H1 (cell line): ENCODE data around the gene TEX22. TPM values are rescaled to one million over a fixed set of nuclear protein-coding genes. Genes with fewer than 3 reads are reported as not detected.

ENCODE experiments used
- ATF2 ChIP-seq: IDR thresholded peaks from 2 replicates; pipeline ENCODE4 v1.6.1; 2012; ENCODE audit warnings: low read length, inconsistent platforms
- E2F6 ChIP-seq: IDR thresholded peaks from 2 replicates; pipeline ENCODE4 v1.6.1; 2012; ENCODE audit warnings: inconsistent platforms
- GABPA ChIP-seq: IDR thresholded peaks from 2 replicates; pipeline ENCODE4 v1.6.1; 2011; ENCODE audit warnings: mild to moderate bottlenecking, low read length, moderate library complexity, borderline replicate concordance; ENCODE audit not compliant: insufficient read depth
- JUND ChIP-seq: IDR thresholded peaks from 2 replicates; pipeline ENCODE4 v1.6.1; 2011; ENCODE audit warnings: mild to moderate bottlenecking, improper control_type of control experiment, low read length
- PHF8 ChIP-seq: fragments of 200-600 bp; sonication (generic); conservative IDR thresholded peaks from 2 replicates; pipeline ENCODE4 v1.7.1; 2012; ENCODE audit warnings: low read depth, mild to moderate bottlenecking, inconsistent platforms, low read length, moderate library complexity
- SIN3A ChIP-seq, 2 experiments: IDR thresholded peaks in 1 of 2; conservative IDR thresholded peaks in 1 of 2; 2 replicates each; pipeline ENCODE4 v1.6.1; 2011 to 2012; ENCODE audit warnings: low read length in 2 of 2, improper control_type of control experiment in 1 of 2, low read depth in 1 of 2, mild to moderate bottlenecking in 1 of 2
- polyA plus RNA-seq, 7 experiments: library from polyadenylated mRNA; depleted of rRNA in 3 of 7; stranded (reverse) in 5 of 7; unstranded in 2 of 7; fragments of >200 nt in 5 of 7; fragments of 200-250 nt in 2 of 7; gene quantifications; 1 replicate in 5 of 7; 2 replicates in 1 of 7; 4 replicates in 1 of 7; pipeline versions ENCODE4 v1.2.1 to v1.2.3, GENCODE V29; 2011 to 2013; ENCODE audit warnings: missing spikeins in 2 of 7, mixed read lengths in 2 of 7
- total RNA-seq: library from RNA; stranded (reverse); fragmentation: NEBNext Ultra II Directional; extraction: Animal tissue kit (Norgen Biotek cat#: 25700); gene quantifications from 2 replicates; pipeline ENCODE4 v1.2.1, GENCODE V29; 2021
- TF ChIP-seq, protein P1 (sequence below): fragments of 300-600 bp; sonication (generic); IDR thresholded peaks from 2 replicates; pipeline ENCODE4 v1.7.1; 2012; ENCODE audit warnings: low read length, moderate library complexity, mild to moderate bottlenecking, inconsistent platforms; ENCODE audit not compliant: insufficient replicate concordance

TEX22 gene
- total and polyA plus RNA-seq, 2 of the 8 experiments (the other 6 are each of a cell fraction or from before 2014, with no cell fraction given): 0.24 to 0.39 TPM

DNA sequence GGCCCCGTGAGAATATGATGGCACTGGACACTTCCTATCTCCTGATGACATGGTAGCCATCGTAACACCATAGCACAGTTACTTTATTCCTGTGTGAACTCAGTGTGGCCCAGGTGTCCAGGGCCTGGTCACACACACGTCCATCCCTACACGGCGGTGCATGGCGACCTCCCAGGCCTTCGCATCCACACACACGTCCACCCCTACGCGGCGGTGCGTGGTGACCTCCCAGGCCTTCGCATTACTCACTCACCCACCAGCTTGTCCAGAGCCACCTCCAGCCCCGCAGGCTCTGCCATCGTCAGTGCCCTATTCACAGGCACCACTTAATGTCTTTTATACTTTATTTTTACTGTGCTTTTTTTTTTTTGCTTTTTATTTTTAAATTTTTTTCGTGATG is 39.4 kb upstream of the TEX22 start (continued):
- TF ChIP-seq, protein P1, sequence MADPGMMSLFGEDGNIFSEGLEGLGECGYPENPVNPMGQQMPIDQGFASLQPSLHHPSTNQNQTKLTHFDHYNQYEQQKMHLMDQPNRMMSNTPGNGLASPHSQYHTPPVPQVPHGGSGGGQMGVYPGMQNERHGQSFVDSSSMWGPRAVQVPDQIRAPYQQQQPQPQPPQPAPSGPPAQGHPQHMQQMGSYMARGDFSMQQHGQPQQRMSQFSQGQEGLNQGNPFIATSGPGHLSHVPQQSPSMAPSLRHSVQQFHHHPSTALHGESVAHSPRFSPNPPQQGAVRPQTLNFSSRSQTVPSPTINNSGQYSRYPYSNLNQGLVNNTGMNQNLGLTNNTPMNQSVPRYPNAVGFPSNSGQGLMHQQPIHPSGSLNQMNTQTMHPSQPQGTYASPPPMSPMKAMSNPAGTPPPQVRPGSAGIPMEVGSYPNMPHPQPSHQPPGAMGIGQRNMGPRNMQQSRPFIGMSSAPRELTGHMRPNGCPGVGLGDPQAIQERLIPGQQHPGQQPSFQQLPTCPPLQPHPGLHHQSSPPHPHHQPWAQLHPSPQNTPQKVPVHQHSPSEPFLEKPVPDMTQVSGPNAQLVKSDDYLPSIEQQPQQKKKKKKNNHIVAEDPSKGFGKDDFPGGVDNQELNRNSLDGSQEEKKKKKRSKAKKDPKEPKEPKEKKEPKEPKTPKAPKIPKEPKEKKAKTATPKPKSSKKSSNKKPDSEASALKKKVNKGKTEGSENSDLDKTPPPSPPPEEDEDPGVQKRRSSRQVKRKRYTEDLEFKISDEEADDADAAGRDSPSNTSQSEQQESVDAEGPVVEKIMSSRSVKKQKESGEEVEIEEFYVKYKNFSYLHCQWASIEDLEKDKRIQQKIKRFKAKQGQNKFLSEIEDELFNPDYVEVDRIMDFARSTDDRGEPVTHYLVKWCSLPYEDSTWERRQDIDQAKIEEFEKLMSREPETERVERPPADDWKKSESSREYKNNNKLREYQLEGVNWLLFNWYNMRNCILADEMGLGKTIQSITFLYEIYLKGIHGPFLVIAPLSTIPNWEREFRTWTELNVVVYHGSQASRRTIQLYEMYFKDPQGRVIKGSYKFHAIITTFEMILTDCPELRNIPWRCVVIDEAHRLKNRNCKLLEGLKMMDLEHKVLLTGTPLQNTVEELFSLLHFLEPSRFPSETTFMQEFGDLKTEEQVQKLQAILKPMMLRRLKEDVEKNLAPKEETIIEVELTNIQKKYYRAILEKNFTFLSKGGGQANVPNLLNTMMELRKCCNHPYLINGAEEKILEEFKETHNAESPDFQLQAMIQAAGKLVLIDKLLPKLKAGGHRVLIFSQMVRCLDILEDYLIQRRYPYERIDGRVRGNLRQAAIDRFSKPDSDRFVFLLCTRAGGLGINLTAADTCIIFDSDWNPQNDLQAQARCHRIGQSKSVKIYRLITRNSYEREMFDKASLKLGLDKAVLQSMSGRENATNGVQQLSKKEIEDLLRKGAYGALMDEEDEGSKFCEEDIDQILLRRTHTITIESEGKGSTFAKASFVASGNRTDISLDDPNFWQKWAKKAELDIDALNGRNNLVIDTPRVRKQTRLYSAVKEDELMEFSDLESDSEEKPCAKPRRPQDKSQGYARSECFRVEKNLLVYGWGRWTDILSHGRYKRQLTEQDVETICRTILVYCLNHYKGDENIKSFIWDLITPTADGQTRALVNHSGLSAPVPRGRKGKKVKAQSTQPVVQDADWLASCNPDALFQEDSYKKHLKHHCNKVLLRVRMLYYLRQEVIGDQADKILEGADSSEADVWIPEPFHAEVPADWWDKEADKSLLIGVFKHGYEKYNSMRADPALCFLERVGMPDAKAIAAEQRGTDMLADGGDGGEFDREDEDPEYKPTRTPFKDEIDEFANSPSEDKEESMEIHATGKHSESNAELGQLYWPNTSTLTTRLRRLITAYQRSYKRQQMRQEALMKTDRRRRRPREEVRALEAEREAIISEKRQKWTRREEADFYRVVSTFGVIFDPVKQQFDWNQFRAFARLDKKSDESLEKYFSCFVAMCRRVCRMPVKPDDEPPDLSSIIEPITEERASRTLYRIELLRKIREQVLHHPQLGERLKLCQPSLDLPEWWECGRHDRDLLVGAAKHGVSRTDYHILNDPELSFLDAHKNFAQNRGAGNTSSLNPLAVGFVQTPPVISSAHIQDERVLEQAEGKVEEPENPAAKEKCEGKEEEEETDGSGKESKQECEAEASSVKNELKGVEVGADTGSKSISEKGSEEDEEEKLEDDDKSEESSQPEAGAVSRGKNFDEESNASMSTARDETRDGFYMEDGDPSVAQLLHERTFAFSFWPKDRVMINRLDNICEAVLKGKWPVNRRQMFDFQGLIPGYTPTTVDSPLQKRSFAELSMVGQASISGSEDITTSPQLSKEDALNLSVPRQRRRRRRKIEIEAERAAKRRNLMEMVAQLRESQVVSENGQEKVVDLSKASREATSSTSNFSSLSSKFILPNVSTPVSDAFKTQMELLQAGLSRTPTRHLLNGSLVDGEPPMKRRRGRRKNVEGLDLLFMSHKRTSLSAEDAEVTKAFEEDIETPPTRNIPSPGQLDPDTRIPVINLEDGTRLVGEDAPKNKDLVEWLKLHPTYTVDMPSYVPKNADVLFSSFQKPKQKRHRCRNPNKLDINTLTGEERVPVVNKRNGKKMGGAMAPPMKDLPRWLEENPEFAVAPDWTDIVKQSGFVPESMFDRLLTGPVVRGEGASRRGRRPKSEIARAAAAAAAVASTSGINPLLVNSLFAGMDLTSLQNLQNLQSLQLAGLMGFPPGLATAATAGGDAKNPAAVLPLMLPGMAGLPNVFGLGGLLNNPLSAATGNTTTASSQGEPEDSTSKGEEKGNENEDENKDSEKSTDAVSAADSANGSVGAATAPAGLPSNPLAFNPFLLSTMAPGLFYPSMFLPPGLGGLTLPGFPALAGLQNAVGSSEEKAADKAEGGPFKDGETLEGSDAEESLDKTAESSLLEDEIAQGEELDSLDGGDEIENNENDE: no peak
- TF ChIP-seq ATF2: no peak
- no peak for TF ChIP-seq GABPA
- TF ChIP-seq PHF8: no peak
- no peak for TF ChIP-seq E2F6
- TF ChIP-seq SIN3A (conservative IDR thresholded peaks at IDR 0.05 in 1 of 2, IDR thresholded peaks at IDR 0.05 in 1 of 2; ENCODE audit: low read depth in 1 of 2, low read length in 2 of 2): no peak
- no peak for TF ChIP-seq JUND
